Neural cell (in vitro differentiated cells): ENCODE data around the gene RYR2. TPM values are rescaled to one million over a fixed set of nuclear protein-coding genes. Genes with fewer than 3 reads are reported as not detected.

Experiments used
- H2AFZ ChIP-seq: fragments of 200-600, 300-800 bp; sonication (generic), shearing (Covaris generic); 2 replicates; pipeline ENCODE4 v1.6.0; 2014; ENCODE audit warnings: low read depth, mild to moderate bottlenecking, antibody characterized with exemption, low read length, moderate library complexity
- H3F3A ChIP-seq: fragments of 200-600 bp; shearing (Covaris generic); 2 replicates; pipeline ENCODE4 v1.6.1; 2016; ENCODE audit warnings: mild to moderate bottlenecking, moderate library complexity, mixed read lengths, antibody characterized with exemption, low read length; ENCODE audit not compliant: insufficient read depth, poor library complexity, severe bottlenecking
- H3K27ac ChIP-seq: fragments of 200-600, 300-800 bp; sonication (generic), shearing (Covaris generic); 2 replicates; pipeline ENCODE4 v1.5.1; 2014; ENCODE audit warnings: mild to moderate bottlenecking, low read length, moderate library complexity
- H3K27me3 ChIP-seq: fragments of 300-800, 200-600 bp; sonication (generic), shearing (Covaris generic); 2 replicates; pipeline ENCODE4 v1.6.0; 2014; ENCODE audit warnings: mild to moderate bottlenecking, low read depth, low read length, moderate library complexity; ENCODE audit not compliant: insufficient read depth
- H3K36me3 ChIP-seq: fragments of 300-800, 200-600 bp; sonication (generic), shearing (Covaris generic); 2 replicates; pipeline ENCODE4 v1.5.1; 2014; ENCODE audit warnings: mild to moderate bottlenecking, antibody characterized with exemption, low read length, moderate library complexity; ENCODE audit not compliant: insufficient read depth
- H3K4me2 ChIP-seq: fragments of 300-800, 200-600 bp; sonication (generic), shearing (Covaris generic); 2 replicates; pipeline ENCODE4 v1.6.0; 2014; ENCODE audit warnings: mild to moderate bottlenecking, low read length
- H3K4me3 ChIP-seq: fragments of 300-800, 200-600 bp; sonication (generic), shearing (Covaris generic); 2 replicates; pipeline ENCODE4 v1.5.1; 2014; ENCODE audit warnings: mild to moderate bottlenecking, low read length, moderate library complexity
- H3K79me2 ChIP-seq: fragments of 200-600 bp; shearing (Covaris generic); replicated peaks from 2 replicates; pipeline ENCODE4 v1.6.0; 2014; ENCODE audit warnings: mild to moderate bottlenecking, low read length, moderate library complexity; ENCODE audit not compliant: insufficient read depth
- H3K9ac ChIP-seq: fragments of 300-800, 200-600 bp; sonication (generic), shearing (Covaris generic); 2 replicates; pipeline ENCODE4 v1.6.1; 2016; ENCODE audit warnings: mild to moderate bottlenecking, low read length, mixed read lengths
- H3K9me2 ChIP-seq: fragments of 200-600 bp; shearing (Covaris generic); 2 replicates; pipeline ENCODE4 v1.6.1; 2016; ENCODE audit warnings: mild to moderate bottlenecking, low read length, mixed read lengths; ENCODE audit not compliant: insufficient read depth
- H3K9me3 ChIP-seq: fragments of 200-600, 300-800 bp; sonication (generic), shearing (Covaris generic); 2 replicates; pipeline ENCODE4 v1.6.1; 2016; ENCODE audit warnings: mild to moderate bottlenecking, mixed run types, low read length, moderate library complexity, mixed read lengths
- H4K20me1 ChIP-seq: fragments of 200-600 bp; shearing (Covaris generic); 2 replicates; pipeline ENCODE4 v1.6.1; 2016; ENCODE audit warnings: mild to moderate bottlenecking, mixed run types; ENCODE audit not compliant: insufficient read depth
- CTCF ChIP-seq: fragments of 450-650 bp; IDR thresholded peaks from 2 replicates; pipeline ENCODE4 v1.5.1; 2014; ENCODE audit warnings: antibody characterized with exemption, mild to moderate bottlenecking, moderate library complexity; ENCODE audit not compliant: poor library complexity, severe bottlenecking
- EP300 ChIP-seq: fragments of 450-650 bp; conservative IDR thresholded peaks from 2 replicates; pipeline ENCODE4 v1.6.1; 2014; ENCODE audit warnings: antibody characterized with exemption, mild to moderate bottlenecking, moderate library complexity; ENCODE audit not compliant: poor library complexity, severe bottlenecking
- EZH2 ChIP-seq: fragments of 200-600, 300-800 bp; shearing (Covaris generic), sonication (generic); IDR thresholded peaks from 2 replicates; pipeline ENCODE4 v1.6.1; 2014; ENCODE audit warnings: antibody characterized with exemption, low read length, borderline replicate concordance, mild to moderate bottlenecking; ENCODE audit not compliant: insufficient read depth, poor library complexity, severe bottlenecking
- MXI1 ChIP-seq: fragments of 450-650 bp; conservative IDR thresholded peaks from 2 replicates; pipeline ENCODE4 v1.6.1; 2014; ENCODE audit warnings: antibody characterized with exemption, mild to moderate bottlenecking; ENCODE audit not compliant: poor library complexity, severe bottlenecking
- POLR2AphosphoS5 ChIP-seq: IDR thresholded peaks from 2 replicates; pipeline ENCODE4 v1.6.1; 2012
- RAD21 ChIP-seq: fragments of 450-650 bp; conservative IDR thresholded peaks from 2 replicates; pipeline ENCODE4 v1.6.1; 2014; ENCODE audit warnings: antibody characterized with exemption, mild to moderate bottlenecking, moderate library complexity
- REST ChIP-seq: IDR thresholded peaks from 2 replicates; pipeline ENCODE4 v1.6.1; 2012; ENCODE audit warnings: borderline replicate concordance
- SMC3 ChIP-seq: fragments of 450-650 bp; conservative IDR thresholded peaks from 2 replicates; pipeline ENCODE4 v1.6.1; 2014; ENCODE audit warnings: antibody characterized with exemption, mild to moderate bottlenecking, moderate library complexity; ENCODE audit not compliant: poor library complexity
- TAF1 ChIP-seq: IDR thresholded peaks from 2 replicates; pipeline ENCODE4 v1.6.1; 2012; ENCODE audit warnings: low read depth
- polyA plus RNA-seq: library from polyadenylated mRNA; depleted of rRNA; stranded (reverse); fragments of >200 nt; gene quantifications from 2 replicates; pipeline ENCODE4 v1.2.3, GENCODE V29; 2014

Gene RYR2
- polyA plus RNA-seq, 1 donor from 2014 or later = 3.8 TPM

GRCh38 chr1:237701534-237701933 lies 659.5 kb downstream of the RYR2 start:
- Histone ChIP-seq H3K36me3 (no peaks in the 10 kb centered on the region), H3K27ac (no peak overlapping the region), H3K79me2 (no peaks in the 10 kb centered on the region), H3K4me3 (no peak overlapping the region), H3K27me3 (no peaks in the 10 kb centered on the region), H3K9me3 (no peaks in the 10 kb centered on the region), H3K9me2 (no peaks in the 10 kb centered on the region), H2AFZ (no peak overlapping the region), H4K20me1 (no peaks in the 10 kb centered on the region), H3K4me2 (no peak overlapping the region), H3F3A (no peaks in the 10 kb centered on the region), H3K9ac (no peak overlapping the region)
- TF ChIP-seq REST (no peak), CTCF (no peak), TAF1 (no peak), MXI1 (no peak), EP300 (no peak), SMC3 (no peak), POLR2AphosphoS5 (no peak), EZH2 (no peak), RAD21 (no peak)

GRCh38 chr1:237702161-237702560 lies 660.2 kb downstream of the RYR2 start:
- Histone ChIP-seq H3K9me2 (no peaks in the 10 kb centered on the region), H2AFZ (no peak overlapping the region), H3K9me3 (no peaks in the 10 kb centered on the region), H3K36me3 (no peaks in the 10 kb centered on the region), H3K27me3 (no peaks in the 10 kb centered on the region), H4K20me1 (no peaks in the 10 kb centered on the region), H3K4me3 (no peak overlapping the region), H3F3A (no peaks in the 10 kb centered on the region), H3K9ac (no peak overlapping the region), H3K4me2 (no peak overlapping the region), H3K79me2 (no peaks in the 10 kb centered on the region), H3K27ac (no peak overlapping the region)
- TF ChIP-seq REST (no peak), EZH2 (no peak), RAD21 (no peak), MXI1 (no peak), SMC3 (no peak), CTCF (no peak), TAF1 (no peak), POLR2AphosphoS5 (no peak), EP300 (no peak)
